HG02763 (cell line): ENCODE results near the gene PEX14.

Experiments used
- ATAC-seq: cut with Tn5 transposase; IDR thresholded peaks from one replicate; pipeline ENCODE4 v1.9.1; 2021; ENCODE audit warnings: mild to moderate bottlenecking, moderate library complexity; ENCODE audit not compliant: unreplicated experiment

PEX14 gene

GRCh38 chr1:10538646-10539355 lies 64.1 kb downstream of the PEX14 start:
- ATAC-seq, result no peak

GRCh38 chr1:10539411-10540043 lies 64.8 kb downstream of the PEX14 start:
- no peak for ATAC-seq

- ATAC-seq, result no peak
Measured at GRCh38 chr1:10540277-10541005, 65.7 kb downstream of the PEX14 start.

GRCh38 chr1:10541286-10541685 lies 66.5 kb downstream of the PEX14 start:
- no peak for ATAC-seq

GRCh38 chr1:10544239-10544638 lies 69.5 kb downstream of the PEX14 start:
- ATAC-seq, result no peak

GRCh38 chr1:10546896-10547295 lies 72.1 kb downstream of the PEX14 start:
- ATAC-seq, result no peak

- ATAC-seq, result no peak
Measured at GRCh38 chr1:10549904-10550664, 75.3 kb downstream of the PEX14 start.

- no peak for ATAC-seq
Measured at GRCh38 chr1:10553118-10553517, 78.4 kb downstream of the PEX14 start.

GRCh38 chr1:10555635-10556429 lies 81.1 kb downstream of the PEX14 start:
- no peak for ATAC-seq

- no peak for ATAC-seq
Measured at GRCh38 chr1:10556430-10557005, 81.8 kb downstream of the PEX14 start.

GRCh38 chr1:10557714-10558113 lies 83.0 kb downstream of the PEX14 start:
- no peak for ATAC-seq

GRCh38 chr1:10559386-10559785 lies 84.6 kb downstream of the PEX14 start:
- ATAC-seq, result no peak

GRCh38 chr1:10561497-10561896 lies 86.7 kb downstream of the PEX14 start:
- ATAC-seq, result no peak

- ATAC-seq, result no peak
Measured at GRCh38 chr1:10561955-10562354, 87.2 kb downstream of the PEX14 start.

- ATAC-seq, result no peak
Measured at GRCh38 chr1:10564063-10564462, 89.3 kb downstream of the PEX14 start.

GRCh38 chr1:10569531-10569930 lies 94.8 kb downstream of the PEX14 start:
- no peak for ATAC-seq

GRCh38 chr1:10575616-10576015 lies 100.9 kb downstream of the PEX14 start:
- no peak for ATAC-seq

GRCh38 chr1:10578070-10578469 lies 103.3 kb downstream of the PEX14 start:
- no peak for ATAC-seq

GRCh38 chr1:10583641-10584040 lies 108.9 kb downstream of the PEX14 start:
- ATAC-seq, result no peak

GRCh38 chr1:10585242-10585641 lies 110.5 kb downstream of the PEX14 start:
- no peak for ATAC-seq
